CD4-positive, alpha-beta T cell treated with Interleukin-2 at 100 ng/mL for 4 hours (primary cell): Measurements from ENCODE around the gene DPF1.

Experiments
- DNase-seq: peaks from one replicate; pipeline ENCODE4 v3.0.0-alpha.2; 2020; ENCODE audit warnings: low spot score

The DPF1 gene

DNA sequence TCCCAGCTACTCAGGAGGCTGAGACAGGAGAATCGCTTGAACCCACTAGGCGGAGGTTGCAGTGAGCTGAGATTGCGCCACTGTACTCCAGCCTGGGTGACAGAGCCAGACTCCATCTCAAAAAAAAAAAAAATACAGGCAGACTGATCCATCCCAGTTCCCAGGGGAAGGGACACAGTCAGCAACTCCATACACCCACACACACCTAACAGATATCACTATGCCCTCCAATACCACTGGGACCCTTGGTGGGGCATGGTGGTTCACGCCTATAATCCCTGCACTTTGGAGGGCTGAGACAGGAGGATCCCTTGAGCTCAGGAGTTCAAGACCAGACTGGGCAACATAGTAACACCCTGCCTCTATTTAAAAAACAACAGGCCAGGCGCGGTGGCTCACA is 2.6 kb downstream of the DPF1 start:
- no peak for DNase-seq

DNA sequence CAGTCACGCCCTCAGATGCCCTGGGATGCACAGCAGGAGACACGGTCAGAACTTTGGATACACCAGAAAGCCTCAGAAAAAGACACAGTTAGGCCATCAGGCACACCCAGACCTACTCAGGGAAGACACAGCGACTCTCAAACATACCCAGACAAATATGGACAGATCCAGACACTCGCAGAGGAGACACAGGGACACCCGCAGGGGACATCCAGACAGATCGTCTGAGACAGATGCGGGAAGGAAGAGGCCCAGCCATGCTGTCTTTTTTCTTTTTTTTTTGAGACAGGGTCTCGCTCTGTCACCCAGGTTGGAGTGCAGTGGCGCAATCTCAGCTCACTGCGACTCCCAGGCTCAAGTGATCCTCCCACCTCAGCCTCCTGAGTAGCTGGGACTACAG is 4.8 kb downstream of the DPF1 start:
- no peak for DNase-seq

DNA sequence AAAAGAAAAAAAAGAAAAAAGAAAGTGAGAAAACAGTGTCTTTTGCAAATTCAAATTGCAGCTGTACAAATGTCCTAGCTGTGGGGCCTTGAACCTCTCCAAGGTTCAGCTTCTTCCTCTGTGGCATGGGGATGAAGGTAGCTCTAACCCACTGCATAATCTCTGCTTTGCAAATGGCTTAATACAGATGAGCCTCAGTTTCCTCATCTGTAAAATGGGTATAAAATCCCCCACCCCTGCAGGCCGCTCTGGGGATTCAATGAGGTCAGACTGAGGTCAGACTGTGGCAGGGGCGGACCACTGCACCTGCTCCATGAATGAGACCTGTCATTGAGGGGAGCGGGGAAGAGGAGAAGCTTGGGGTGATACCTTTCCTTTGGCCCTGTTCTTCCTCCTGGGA is 5.8 kb downstream of the DPF1 start:
- DNase-seq: no peak

DNA sequence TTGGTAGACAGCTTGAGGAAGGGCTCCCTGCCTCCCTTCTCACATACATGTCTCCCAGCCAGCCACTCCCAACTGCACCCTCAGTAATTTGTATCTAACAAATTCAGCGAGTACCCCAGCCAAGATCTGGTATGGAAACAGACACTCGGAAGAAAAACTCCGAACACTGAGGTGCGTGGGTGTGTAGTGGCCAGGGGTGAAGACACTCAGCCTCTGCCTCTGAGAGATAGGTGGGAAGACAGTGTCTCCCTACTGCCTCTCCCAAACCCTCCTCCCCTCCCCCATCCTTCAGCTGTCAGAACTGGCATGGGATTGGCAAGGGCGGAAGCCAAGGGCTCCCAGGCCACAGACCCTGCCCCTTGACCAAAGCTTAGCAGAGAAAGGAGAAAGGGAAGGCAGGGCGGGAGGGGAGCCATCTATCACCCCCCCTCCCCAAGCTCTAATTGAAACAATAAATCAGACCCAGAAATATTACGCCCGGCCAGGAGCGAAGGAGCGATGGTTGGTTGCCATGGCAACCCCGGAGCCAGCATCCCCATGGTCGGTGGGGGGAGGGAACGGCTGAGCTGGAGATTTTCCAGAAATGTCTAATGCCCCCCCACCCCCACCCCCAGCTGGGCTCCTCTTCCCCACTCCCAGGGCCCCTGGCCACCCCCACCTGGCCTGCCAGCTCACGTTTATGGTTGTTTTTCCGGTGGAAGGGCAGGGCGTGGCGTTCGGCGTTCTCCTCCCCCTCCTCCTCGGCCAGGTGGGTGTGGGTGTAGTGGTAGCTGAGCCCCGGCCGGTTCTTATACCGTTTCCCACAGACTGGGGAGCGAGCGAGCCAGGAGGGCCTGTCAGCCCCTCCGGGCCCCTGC is 7.0 kb downstream of the DPF1 start:
- no peak for DNase-seq

DNA sequence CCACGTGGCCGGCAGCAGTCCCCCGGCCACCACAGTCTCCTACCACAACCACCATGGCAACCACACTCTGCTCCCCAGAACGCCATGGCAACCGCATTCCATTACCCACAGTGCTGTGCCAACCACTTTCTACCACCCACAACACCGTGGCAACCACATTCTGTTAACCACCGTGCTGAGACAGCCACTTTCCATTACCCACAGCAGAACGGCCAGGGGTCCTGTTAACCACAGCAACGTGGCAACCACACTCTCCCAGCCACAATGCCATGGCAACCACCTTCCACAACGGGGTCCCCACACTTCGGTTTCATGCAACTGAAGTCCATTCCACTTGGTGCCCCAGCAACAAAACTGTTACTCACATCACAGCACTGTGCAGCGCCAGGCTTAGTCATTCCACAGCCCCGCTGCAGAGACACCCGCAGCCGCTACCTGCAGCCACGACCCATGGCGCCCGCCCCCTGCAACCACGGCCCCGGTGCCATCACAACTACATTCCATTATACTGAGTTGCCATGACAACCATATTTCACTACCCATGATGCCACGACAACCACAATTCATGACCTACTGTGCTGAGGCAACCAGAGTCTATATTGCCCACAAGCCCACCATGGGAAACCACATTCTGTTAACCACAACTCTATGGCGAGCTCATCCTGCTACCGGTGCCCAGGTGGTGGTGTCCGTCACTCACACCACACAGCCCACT is 10.0 kb downstream of the DPF1 start:
- DNase-seq: peak; percentile 63

DNA sequence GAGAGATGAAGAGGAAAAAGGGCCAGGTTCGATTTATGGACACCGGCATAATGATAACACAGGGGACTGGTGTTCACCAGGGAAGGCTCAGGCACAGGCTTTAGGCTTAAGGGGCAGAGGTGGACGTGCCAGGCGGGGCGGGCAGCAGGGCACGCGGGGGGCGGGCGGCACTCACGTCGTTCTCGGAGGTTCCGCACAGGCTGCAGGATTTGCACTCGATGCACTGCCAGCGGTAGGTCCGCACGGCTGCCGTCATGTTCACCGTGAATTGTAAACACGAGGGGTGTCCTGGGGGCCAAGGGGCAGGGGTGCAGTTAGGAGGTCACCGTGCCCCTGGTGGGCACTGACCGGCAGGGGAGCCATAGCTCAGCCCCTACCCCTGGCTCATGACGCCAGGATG is 10.6 kb downstream of the DPF1 start:
- no peak for DNase-seq

DNA sequence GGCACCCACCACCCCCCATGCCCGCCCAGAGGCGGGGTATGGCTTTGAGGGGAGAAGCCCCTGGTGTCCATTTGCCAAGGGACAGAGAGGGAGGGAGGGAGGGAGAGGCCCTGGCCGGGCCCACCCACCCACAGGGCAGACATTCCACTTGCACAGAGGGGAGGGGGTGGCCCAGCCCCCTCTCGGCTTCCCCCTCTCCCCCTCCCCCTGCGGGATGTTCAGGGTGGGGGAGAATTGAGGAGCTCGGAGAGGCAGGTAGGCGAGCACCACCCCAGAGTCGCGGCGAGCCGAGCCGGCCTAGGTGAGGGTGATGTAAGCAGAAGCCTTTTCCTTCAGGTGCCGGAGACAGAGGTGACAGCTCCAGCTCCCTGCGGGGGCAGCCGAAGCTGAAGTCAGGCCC is 12.3 kb downstream of the DPF1 start:
- DNase-seq: no peak

DNA sequence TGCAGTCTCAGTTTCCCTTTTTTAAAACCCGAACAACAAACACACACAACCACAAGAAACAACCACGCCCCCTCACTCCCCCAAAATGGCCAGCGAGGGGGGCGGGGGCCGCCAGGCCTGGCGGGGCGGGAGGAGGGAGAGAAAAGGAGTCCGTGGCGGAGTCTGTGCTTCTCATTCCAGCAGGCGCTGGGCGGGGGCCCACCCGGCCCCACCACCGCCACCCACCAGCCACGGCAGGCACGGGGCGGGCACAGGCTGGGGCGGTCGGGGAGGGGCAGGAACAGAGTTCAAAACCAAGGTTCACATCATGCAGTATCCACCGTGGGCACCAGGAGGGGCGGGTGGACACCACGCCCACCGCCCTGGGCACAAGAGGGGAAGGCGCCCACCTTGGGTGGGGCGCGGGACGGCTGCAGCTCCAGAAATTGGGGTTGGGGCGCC is 12.9 kb downstream of the DPF1 start:
- no peak for DNase-seq

DNA sequence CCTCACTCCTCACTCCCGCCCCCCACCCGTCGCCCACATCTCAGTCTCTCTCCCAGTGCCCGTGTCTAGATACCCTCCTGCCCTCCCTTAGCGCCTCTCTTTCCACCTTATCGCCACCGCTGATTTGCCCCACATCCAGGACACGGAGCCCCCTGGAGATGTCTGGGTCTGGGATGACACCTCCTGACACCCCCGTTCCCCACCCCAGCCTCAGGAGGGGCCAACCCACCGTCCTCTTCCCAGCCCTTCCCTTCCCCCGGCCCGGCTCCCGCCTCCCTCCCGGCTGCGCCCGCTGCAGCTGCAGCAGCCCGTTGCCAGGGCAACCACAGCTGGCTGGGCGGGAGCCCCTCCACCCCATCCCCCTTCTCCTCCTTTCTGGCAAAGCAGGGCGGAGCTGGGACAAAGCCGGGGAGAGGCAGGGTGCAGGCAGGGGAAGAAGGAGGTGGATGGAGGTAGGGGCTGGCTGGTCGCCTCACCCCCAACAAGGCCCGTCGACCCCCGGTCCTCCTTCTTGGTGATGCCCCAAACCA is 13.5 kb downstream of the DPF1 start:
- DNase-seq: no peak

DNA sequence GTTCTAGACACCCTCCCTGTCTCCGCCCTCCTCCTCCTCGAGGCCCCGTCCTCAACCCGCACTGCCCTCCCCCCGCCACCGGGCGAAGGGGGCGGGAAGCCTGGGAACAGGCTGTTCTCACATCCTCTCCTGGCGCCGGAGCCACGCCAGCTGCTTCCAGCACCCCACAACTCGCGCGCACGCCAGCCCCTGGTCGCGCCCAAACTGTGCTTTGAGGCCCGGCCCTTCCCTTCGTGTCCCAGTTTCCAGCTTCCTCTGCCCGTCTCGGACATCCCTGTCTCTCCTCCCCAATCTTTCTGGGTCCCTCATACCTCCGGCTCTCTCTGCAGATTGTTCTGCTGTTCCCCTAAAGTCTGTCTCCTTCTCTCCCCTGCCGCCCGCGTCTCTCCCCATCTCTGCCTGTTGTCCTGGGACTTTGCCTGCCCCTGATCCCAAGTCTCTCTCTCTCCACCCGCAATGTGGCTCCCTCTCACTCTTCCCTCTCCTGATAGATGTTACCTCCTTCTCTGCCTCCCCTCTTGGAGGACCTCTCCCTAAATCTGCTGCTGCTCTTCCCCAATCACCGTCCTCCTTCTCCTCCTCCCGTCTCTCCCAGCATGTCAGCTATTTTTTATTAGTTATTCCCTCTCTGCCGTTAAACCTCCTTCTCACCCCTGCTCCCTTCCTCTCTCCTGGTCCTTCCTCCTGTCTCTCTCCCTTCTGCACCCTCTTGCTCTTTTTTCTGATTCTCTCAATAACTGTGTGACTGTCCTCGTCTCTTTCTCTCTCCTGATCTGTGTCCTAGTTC is 14.2 kb downstream of the DPF1 start:
- DNase-seq: no peak

DNA sequence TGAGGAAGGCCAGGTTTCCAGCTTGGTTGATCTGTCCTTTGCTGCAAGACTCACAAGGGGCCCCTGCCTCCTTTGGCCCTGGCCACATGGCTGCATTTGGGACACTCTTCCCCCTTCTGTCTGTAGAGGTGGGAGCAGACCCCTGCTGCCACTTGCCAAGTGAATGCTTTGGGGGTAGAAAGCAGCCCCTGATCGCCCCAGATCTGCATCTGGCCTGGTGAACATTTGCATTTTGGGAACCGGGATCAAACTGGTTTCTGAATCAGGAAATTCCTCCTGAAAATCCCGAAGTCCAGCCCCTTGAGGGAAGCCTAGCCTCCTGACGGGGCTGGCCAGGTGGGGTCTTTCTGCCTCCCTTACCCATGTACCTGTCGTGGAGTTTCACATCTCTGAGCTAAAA is 14.9 kb downstream of the DPF1 start:
- DNase-seq: no peak

DNA sequence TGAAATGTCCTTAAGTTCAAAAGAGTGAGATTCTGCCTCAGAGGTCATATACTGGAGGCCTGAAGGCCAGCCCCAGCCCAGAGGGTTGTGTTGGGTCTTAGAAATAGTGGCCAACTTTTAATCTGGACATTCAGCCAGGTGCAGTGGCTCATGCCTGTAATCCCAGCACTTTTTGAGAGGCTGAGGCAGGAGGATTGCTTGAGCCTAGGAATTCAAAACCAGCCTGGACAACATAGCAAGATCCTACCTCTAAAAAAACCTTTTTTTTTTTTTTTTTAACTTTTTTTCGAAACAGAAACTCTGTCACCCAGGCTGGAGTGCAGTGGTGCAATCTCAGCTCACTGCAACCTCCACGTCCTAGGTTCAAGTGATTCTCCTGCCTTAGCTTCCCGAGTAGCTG is 15.5 kb downstream of the DPF1 start:
- no peak for DNase-seq

DNA sequence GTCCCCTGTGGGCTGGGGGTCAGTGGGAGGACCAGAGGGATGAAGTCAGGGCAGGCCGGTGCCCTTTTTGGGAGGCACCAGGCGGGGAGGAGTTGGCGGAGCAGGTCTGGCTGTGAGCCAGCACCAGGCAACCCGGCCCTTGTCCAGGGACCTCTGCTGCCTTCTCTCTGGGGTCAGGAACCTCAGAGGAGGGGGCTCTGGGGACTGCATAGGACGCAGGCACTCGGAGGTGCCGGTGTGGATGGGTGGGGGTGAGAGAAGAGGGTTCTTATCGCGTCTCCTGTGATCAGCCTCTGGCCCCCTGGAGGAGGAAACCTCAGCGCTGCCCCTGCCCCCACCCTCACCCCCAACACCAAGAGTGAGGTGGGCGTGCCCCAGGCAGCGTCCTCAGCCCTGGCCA is 16.5 kb downstream of the DPF1 start:
- DNase-seq: no peak

DNA sequence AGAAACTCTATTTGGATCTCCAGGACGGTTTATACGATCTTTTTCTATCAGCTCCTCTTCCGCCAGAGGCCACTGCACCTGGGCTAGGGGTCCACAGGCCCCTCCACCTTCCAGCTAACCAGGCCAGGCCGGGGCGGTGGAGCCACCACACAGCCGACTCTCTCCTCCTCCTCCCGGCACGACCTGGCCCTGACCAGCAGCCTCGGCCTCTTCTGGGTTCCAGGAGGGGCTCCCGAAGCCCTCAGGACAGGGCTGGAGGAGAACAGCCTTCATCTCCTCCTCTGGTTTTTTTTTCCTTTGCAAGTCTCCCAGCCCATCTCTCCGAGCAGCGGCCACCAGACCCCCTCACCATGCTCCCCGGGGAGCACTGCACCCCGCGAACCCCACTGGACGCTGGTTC is 17.1 kb downstream of the DPF1 start:
- DNase-seq: no peak

DNA sequence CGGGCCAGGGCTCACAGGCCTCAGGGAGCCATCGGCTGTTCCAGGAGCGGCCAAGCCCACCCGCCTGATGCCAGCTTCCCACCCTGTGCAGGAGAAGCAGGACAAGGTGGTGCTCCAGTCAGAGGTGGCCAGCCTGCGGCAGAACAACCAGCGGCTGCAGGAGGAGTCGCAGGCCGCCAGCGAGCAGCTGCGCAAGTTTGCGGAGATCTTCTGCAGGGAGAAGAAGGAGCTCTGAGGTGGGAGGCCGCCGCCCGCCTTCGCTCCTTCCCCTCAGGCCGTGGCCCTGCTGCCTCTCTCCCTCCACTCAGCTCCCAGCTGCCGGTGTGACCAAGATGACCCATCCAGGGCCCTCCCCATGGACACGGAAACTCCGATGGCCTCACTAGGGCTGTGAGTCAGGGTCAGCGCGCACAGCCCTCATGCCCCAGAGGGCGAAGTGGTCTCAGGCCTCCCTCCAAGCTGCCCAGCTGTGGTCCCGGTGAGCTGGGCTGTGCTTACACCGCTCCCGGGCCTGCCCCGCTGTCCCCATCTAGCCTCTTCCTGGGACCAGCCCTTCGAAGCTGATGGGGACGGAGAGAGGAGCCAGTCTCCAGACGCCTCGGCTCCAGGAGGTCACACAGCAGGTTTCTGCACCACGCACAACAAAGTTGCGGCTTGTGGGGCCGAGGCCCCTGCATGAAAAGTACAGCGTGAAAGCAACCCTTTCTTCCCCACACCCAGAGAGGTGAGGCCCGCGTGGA is 17.8 kb downstream of the DPF1 start:
- no peak for DNase-seq

DNA sequence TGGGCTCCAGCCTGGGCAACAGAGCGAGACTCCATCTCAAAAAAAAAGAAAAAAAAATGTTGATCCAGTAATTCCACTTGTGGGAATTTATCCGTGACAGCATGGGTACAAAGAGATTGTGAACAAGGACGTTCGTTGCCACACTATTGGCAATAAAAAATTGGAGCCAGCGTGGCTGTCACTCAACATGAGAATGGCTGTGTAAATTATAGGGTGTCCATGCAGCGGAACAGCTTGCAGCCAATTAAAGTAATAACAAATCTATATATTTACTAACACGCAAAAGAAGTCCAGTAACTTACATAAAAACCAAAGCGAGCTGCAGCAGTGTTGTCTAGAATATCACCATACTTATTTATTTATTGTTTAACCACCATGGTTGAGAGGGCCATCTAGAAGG is 19.3 kb downstream of the DPF1 start:
- DNase-seq: no peak

DNA sequence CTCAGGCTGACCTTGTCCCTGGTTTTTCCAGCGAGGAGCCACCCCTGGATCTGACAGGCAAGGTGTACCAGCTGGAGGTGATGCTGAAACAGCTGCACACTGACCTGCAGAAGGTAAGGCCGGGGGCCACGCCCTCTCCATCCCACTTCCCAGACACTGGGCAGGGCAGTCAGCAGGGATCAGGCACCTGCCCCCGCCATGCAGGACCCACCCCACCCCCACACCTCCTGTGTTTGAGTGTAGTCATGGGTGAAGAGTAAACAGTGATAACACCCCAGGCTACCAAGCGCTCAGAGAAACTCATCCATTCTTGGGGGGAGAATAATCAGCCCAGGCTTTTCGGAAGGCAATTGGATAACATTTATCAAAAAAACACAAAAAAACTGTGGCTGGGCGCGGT is 19.9 kb downstream of the DPF1 start:
- no peak for DNase-seq

DNA sequence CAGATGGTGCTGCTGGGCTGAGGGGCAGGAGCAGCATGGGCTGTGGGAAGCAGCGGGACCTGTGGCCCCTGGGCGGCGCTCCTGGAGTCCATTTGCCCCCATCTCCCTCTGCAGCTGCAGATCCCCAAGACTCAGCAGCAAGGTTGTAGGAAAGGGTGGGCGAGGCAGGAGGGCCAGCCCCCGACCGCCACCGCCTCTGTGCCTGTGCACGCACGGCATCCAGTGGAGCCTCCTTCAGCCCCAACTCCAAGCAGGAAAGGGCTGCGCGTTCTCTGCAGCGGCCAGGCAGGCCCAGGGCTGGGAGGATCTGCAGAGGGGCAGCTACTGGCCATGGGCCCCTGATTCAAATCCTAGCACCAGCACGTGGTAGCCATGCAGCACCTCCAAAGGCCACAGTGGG is 20.8 kb downstream of the DPF1 start:
- no peak for DNase-seq

DNA sequence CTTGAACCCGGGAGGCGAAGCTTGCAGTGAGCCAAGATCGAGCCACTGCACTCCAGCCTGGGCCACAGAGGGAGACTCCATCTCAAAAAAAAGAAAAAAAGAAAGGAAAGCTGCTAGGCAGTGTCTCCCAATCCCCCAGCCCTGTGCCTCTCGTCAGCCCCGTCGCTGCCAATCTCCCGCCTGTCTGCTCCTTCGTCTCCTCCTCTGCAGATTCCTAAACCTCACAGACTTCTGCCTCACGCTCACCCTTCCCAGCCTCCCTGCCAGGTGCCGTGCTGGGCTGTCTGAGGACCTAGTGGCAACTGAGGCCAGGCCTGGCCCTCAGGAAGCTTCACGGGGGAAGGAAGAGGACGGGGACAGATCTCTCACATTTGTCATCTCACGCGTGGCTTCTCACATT is 21.5 kb downstream of the DPF1 start:
- DNase-seq: no peak

DNA sequence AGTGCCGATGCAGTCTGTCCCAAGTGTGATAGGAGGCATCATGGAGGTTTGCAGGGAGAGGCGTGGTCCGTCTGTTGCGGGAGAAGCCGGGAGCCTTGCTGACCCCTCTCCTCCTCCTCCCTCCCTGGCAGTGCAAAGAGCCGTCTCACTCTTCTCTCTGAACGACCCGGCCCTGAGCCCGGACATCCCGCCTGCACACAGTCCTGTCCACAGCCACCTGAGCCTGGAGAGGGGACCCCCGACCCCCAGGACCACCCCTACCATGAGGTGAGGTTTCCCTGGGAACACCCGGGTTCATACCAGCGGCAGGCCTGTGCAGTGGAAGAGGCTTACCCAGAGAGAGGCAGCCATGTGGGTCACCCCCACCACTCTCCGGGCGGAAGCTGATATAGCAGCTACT is 22.3 kb downstream of the DPF1 start:
- DNase-seq: no peak

DNA sequence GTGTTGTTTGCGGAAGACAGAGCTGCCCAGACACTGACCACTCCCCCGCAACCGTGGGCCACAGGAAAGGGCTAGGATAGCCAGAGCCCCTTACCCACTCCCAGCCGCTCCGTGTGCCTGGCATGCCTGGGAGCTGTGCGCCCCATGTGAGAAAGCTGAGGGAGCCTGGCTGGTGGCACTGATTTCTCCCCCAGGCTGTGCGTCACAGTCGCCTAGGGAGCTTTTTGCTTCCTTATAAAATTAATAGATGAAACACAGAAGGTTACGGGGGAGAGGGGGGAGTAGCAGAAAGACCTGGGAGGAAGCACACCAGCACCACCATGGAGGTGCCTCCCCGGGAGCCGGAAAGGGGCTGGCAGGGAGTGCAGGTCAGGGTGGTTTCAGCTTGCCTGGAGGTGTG is 24.7 kb downstream of the DPF1 start:
- no peak for DNase-seq
